Motor neuron (in vitro differentiated cells): Measurements from ENCODE around the gene PITPNM2. TPM values are rescaled to one million over a fixed set of nuclear protein-coding genes. Genes with fewer than 3 reads are reported as not detected.

Source experiments
- ATAC-seq, 8 experiments: fragments of 200-7000 bp; cut with Tn5 transposase; replicated peaks in 6 of 8; 2 replicates each; pipeline ENCODE4 v1.8.0; 2021; ENCODE audit warnings: mild to moderate bottlenecking in 8 of 8, moderate library complexity in 8 of 8
- H3K27ac ChIP-seq, 2 donors: fragments of 250-450 bp; sonication (Bioruptor Pico); 2 replicates each; pipeline ENCODE4 v1.9.0; 2021; ENCODE audit warnings: antibody characterized with exemption in 2 of 2, mild to moderate bottlenecking in 2 of 2, moderate library complexity in 1 of 2
- H3K4me1 ChIP-seq, 2 donors: fragments of 250-450 bp; sonication (Bioruptor Pico); replicated peaks in 1 of 2; 2 replicates each; pipeline ENCODE4 v1.6.1; 2021; ENCODE audit warnings: antibody characterized with exemption in 2 of 2, mild to moderate bottlenecking in 2 of 2, moderate library complexity in 1 of 2
- H3K4me3 ChIP-seq, 5 donors: fragments of 250-450 bp; sonication (Bioruptor Pico); 2 replicates each; pipeline ENCODE4 v1.9.0; 2021; ENCODE audit warnings: antibody characterized with exemption in 5 of 5, mild to moderate bottlenecking in 5 of 5, moderate library complexity in 4 of 5
- WGBS, 10 experiments: fragments of 450-650 bp; shearing (Covaris generic); methylation state at CpG; one replicate each; pipeline ENCODE4 v1.0.0; 2022; 5-methylcytosine and 5-hydroxymethylcytosine counted together
- in situ Hi-C, 9 experiments: fragments of 400-800 bp; cut with MboI; loops; one replicate each; pipeline ENCODE4 v1.15.0; 2021; ENCODE audit warnings: low sequenced_read_pairs in 9 of 9, low pct_unique_long_range_greater_than_20kb in 2 of 9; ENCODE audit not compliant: unreplicated experiment in 9 of 9
- total RNA-seq, 8 experiments: library from RNA; unstranded; fragments of 300-600 nt; gene quantifications; 2 replicates each; pipeline versions ENCODE4 v1.2.3 to v1.2.4, GENCODE V29; 2022

Gene PITPNM2
- total RNA-seq, 8 experiments from 2014 or later: 1.5 to 11.3 (median 2.4) TPM

GRCh38 chr12:123141615-123142517 lies 9.0 kb downstream of the PITPNM2 start:
- H3K4me1 ChIP-seq: peaks cover 29 to 33% of the 10 kb centered on the region in 2 donors
- 0 to 61% (median 29%) methylated on average over 1 to 10 of the region's 15 CpGs for WGBS, 10 experiments
- H3K4me3 ChIP-seq: no peak overlapping the region
- ATAC-seq: peak; percentile 85 to 92 (median 90)
- in situ Hi-C loops: no loop called here
- H3K27ac ChIP-seq: peak overlapping the region; percentile 16 to 27

GRCh38 chr12:123140676-123141614 lies 9.9 kb downstream of the PITPNM2 start:
- Histone ChIP-seq H3K27ac (peak overlapping the region; percentile 16 to 55), H3K4me3 (no peak overlapping the region), H3K4me1 (peaks cover 29 to 33% of the 10 kb centered on the region in 2 donors)
- 77 to 100% (median 83%) methylated on average over 1 to 4 of the region's 6 CpGs; no CpG with 5 or more reads in 5 of the 10 experiments for WGBS, 10 experiments
- in situ Hi-C loops: no loop called here
- ATAC-seq: no peak

GRCh38 chr12:123139926-123140675 lies 10.8 kb downstream of the PITPNM2 start:
- in situ Hi-C loops: no loop called here
- Histone ChIP-seq H3K4me1 (peaks cover 29 to 33% of the 10 kb centered on the region in 2 donors), H3K4me3 (no peak overlapping the region), H3K27ac (peak overlapping the region in 1 of 2 donors; percentile 67)
- 20 to 93% (median 75%) methylated on average over 1 to 4 of the region's 6 CpGs; no CpG with 5 or more reads in 4 of the 10 experiments for WGBS, 10 experiments
- ATAC-seq: peak in 7 of 8 experiments; percentile 4 to 81 (median 70)

GRCh38 chr12:123135688-123136087 lies 15.2 kb downstream of the PITPNM2 start:
- in situ Hi-C loops: no loop called here
- 60 to 100% (median 81%) methylated on average over 1 to 8 of the region's 8 CpGs for WGBS, 10 experiments
- Histone ChIP-seq H3K4me1 (peaks cover 11 to 12% of the 10 kb centered on the region in 2 donors), H3K27ac (no peak overlapping the region), H3K4me3 (no peak overlapping the region)
- ATAC-seq: no peak

- 38 to 96% (median 72%) methylated on average over 2 to 5 of the region's 6 CpGs; no CpG with 5 or more reads in 1 of the 10 experiments for WGBS, 10 experiments
- in situ Hi-C loops: no loop called here
- H3K4me1 ChIP-seq: peaks cover 3 to 4% of the 10 kb centered on the region in 2 donors
- no peak overlapping the region for H3K4me3 ChIP-seq
- H3K27ac ChIP-seq: no peak overlapping the region
- peak in 3 of 8 experiments; percentile 52 to 87 (median 72) for ATAC-seq
These were observed 16.1 kb downstream of the PITPNM2 start for GRCh38 chr12:123134826-123135225.

GRCh38 chr12:123134271-123134671 lies 16.6 kb downstream of the PITPNM2 start:
- H3K4me3 ChIP-seq: no peak overlapping the region
- H3K27ac ChIP-seq: no peak overlapping the region
- peak in 1 of 8 experiments; percentile 21 for ATAC-seq
- in situ Hi-C loops: no loop called here
- H3K4me1 ChIP-seq: no peaks in the 10 kb centered on the region
- 100% methylated on average over 1 to 4 of the region's 9 CpGs; no CpG with 5 or more reads in 5 of the 10 experiments for WGBS, 10 experiments

- Histone ChIP-seq H3K27ac (no peak overlapping the region), H3K4me1 (no peaks in the 10 kb centered on the region), H3K4me3 (no peak overlapping the region)
- in situ Hi-C loops: no loop called here
- WGBS, 10 experiments: 67 to 100% (median 88%) methylated on average over 1 to 8 of the region's 9 CpGs; no CpG with 5 or more reads in 3 of the 10 experiments
- ATAC-seq: no peak
These were observed 17.2 kb downstream of the PITPNM2 start for GRCh38 chr12:123133701-123134100.

- no peaks in the 10 kb centered on the region for H3K4me1 ChIP-seq
- no peak overlapping the region for H3K27ac ChIP-seq
- WGBS, 10 experiments: 60 to 100% (median 80%) methylated on average over 1 to 2 of the region's 3 CpGs; no CpG with 5 or more reads in 2 of the 10 experiments
- in situ Hi-C loops: no loop called here
- no peak overlapping the region for H3K4me3 ChIP-seq
- no peak for ATAC-seq
These were observed 17.8 kb downstream of the PITPNM2 start for GRCh38 chr12:123132951-123133619.

GRCh38 chr12:123131879-123132402 lies 18.9 kb downstream of the PITPNM2 start:
- Histone ChIP-seq H3K4me3 (no peak overlapping the region), H3K27ac (no peak overlapping the region), H3K4me1 (peaks cover 3 to 4% of the 10 kb centered on the region in 2 donors)
- 67 to 93% (median 87%) methylated on average over 2 to 8 of the region's 12 CpGs; no CpG with 5 or more reads in 5 of the 10 experiments for WGBS, 10 experiments
- in situ Hi-C loops: no loop called here
- ATAC-seq: peak in 3 of 8 experiments; percentile 11 to 49 (median 21)

- Histone ChIP-seq H3K27ac (no peak overlapping the region), H3K4me3 (no peak overlapping the region), H3K4me1 (peaks cover 9% of the 10 kb centered on the region in 2 donors)
- peak in 6 of 8 experiments; percentile 36 to 69 (median 47) for ATAC-seq
- 53 to 96% (median 88%) methylated on average over 1 to 4 of the region's 4 CpGs; no CpG with 5 or more reads in 2 of the 10 experiments for WGBS, 10 experiments
- in situ Hi-C loops: no loop called here
These were observed 19.5 kb downstream of the PITPNM2 start for GRCh38 chr12:123131291-123131832.

GRCh38 chr12:123129621-123130020 lies 21.3 kb downstream of the PITPNM2 start:
- Histone ChIP-seq H3K4me1 (peaks cover 9 to 15% of the 10 kb centered on the region in 2 donors), H3K27ac (no peak overlapping the region), H3K4me3 (no peak overlapping the region)
- ATAC-seq: no peak
- WGBS, 10 experiments: 47 to 100% (median 93%) methylated on average over 1 to 4 of the region's 4 CpGs; no CpG with 5 or more reads in 4 of the 10 experiments
- in situ Hi-C loops: no loop called here
